Gastrocnemius medialis (tissue), 4 donors: Measurements from ENCODE around the gene SMIM13. TPM values are rescaled to one million over a fixed set of nuclear protein-coding genes. Genes with fewer than 3 reads are reported as not detected.
"Not testable (repeated sequence)": the region's sequence is repeated elsewhere in the genome, so short reads cannot be mapped to it uniquely, and the experiment has no call there.

Experiments
- ATAC-seq, 2 donors: fragments of 150-250 bp; one replicate each; pipeline ENCODE4 v1.9.1; 2016
- DNase-seq, 2 donors: peaks; one replicate each; pipeline ENCODE4 v3.0.0-alpha.2; 2019
- H3K27ac ChIP-seq, 4 donors: fragments of 200-600 bp; sonication (generic); 1 replicate in 1 of 4; 2 replicates in 3 of 4; pipeline ENCODE4 v1.5.1; 2016 to 2018; ENCODE audit warnings: mild to moderate bottlenecking in 2 of 4, moderate library complexity in 1 of 4
- H3K27me3 ChIP-seq, 3 donors: fragments of 200-600 bp; sonication (generic) in 2 of 3; 1 replicate in 1 of 3; 2 replicates in 2 of 3; pipeline versions ENCODE4 v1.5.1 to v1.6.0; 2016 to 2019; ENCODE audit warnings: mild to moderate bottlenecking in 1 of 3, moderate library complexity in 1 of 3
- H3K36me3 ChIP-seq, 2 donors: fragments of 200-600 bp; sonication (generic) in 1 of 2; one replicate each; pipeline ENCODE4 v1.5.1; 2017 to 2018
- H3K4me1 ChIP-seq, 2 donors: fragments of 200-600 bp; sonication (generic) in 1 of 2; one replicate each; pipeline ENCODE4 v1.5.1; 2016 to 2017; ENCODE audit warnings: mild to moderate bottlenecking in 2 of 2
- H3K4me3 ChIP-seq, 4 donors: fragments of 200-600 bp; sonication (generic) in 3 of 4; 1 replicate in 1 of 4; 2 replicates in 3 of 4; pipeline ENCODE4 v1.5.1; 2016 to 2019; ENCODE audit warnings: mild to moderate bottlenecking in 2 of 4
- H3K9me3 ChIP-seq, 3 donors: fragments of 200-600 bp; sonication (generic) in 2 of 3; 1 replicate in 1 of 3; 2 replicates in 2 of 3; pipeline ENCODE4 v1.5.1; 2016 to 2019
- CTCF ChIP-seq, 5 experiments: fragments of 450-650 bp in 3 of 5; fragments of 200-600 bp in 2 of 5; sonication (generic) in 2 of 5; IDR thresholded peaks in 4 of 5; conservative IDR thresholded peaks in 1 of 5; 1 replicate in 4 of 5; 2 replicates in 1 of 5; pipeline ENCODE4 v1.5.1; 2016 to 2019; ENCODE audit warnings: antibody characterized with exemption in 5 of 5, mild to moderate bottlenecking in 3 of 5, moderate library complexity in 3 of 5
- POLR2A ChIP-seq, 2 donors: fragments of 450-650 bp; IDR thresholded peaks; one replicate each; pipeline ENCODE4 v1.6.1; 2017; ENCODE audit warnings: antibody characterized with exemption in 2 of 2, mild to moderate bottlenecking in 2 of 2, moderate library complexity in 2 of 2
- in situ Hi-C, 4 donors: fragments of 200-750 bp; cut with MboI; loops; one replicate each; pipeline versions ENCODE4 v1.15.0 to v1.8.0; 2017; ENCODE audit warnings: low sequenced_read_pairs in 4 of 4
- intact Hi-C: fragments of 100-400 bp; cut with DNase I; formaldehyde crosslinking; loops from one replicate; pipeline ENCODE4 v1.15.1; 2023; ENCODE audit warnings: low total_unique reads
- total RNA-seq, 4 donors: library from RNA; depleted of rRNA; stranded (reverse); fragments of >200 nt; gene quantifications; one replicate each; pipeline versions ENCODE4 v1.1.0 to v1.2.3, GENCODE V29; 2016

Gene SMIM13
- total RNA-seq, 4 donors from 2014 or later, result 9.9 to 12.8 (median 12.3) TPM

GRCh38 chr6:11110921-11111768 lies 17.5 kb downstream of the SMIM13 start, which contains the start of gene ERVFRD-1:
Gene ERVFRD-1, minus strand, starts transcription at chr6:11111725. Its CDS starts 6,415 bp downstream, at chr6:11105310.
- no peak for TF ChIP-seq CTCF (IDR thresholded peaks at IDR 0.05 in 4 of 5, conservative IDR thresholded peaks at IDR 0.05 in 1 of 5)
- TF ChIP-seq POLR2A (IDR thresholded peaks at IDR 0.05), result no peak
- peak within 1 kb of the TSS in 1 of 4 donors; percentile 11 for H3K4me3 ChIP-seq
- no peak within 1 kb of the TSS for H3K27ac ChIP-seq
- no peaks in the 10 kb centered on the region for H3K27me3 ChIP-seq
- no peak for DNase-seq
- intact Hi-C loops (no loop called here), in situ Hi-C loops (no loop called here)
- H3K36me3 ChIP-seq, result no peaks in the 10 kb centered on the region
- no peak for ATAC-seq
- H3K4me1 ChIP-seq, result no peaks in the 10 kb centered on the region
- H3K9me3 ChIP-seq, result no peaks in the 10 kb centered on the region

- in situ Hi-C loops (no loop called here), intact Hi-C loops (no loop called here)
- TF ChIP-seq POLR2A (IDR thresholded peaks at IDR 0.05) (no peak), CTCF (IDR thresholded peaks at IDR 0.05 in 4 of 5, conservative IDR thresholded peaks at IDR 0.05 in 1 of 5) (no peak)
- Histone ChIP-seq H3K4me3 (peak overlapping the region in 1 of 4 donors; percentile 11), H3K27me3 (no peaks in the 10 kb centered on the region), H3K36me3 (no peaks in the 10 kb centered on the region), H3K9me3 (no peaks in the 10 kb centered on the region), H3K4me1 (no peaks in the 10 kb centered on the region), H3K27ac (no peak overlapping the region)
- ATAC-seq (no peak), DNase-seq (no peak)
Observed at GRCh38 chr6:11111769-11112437, 18.3 kb downstream of the SMIM13 start.

- DNase-seq (no peak), ATAC-seq (no peak)
- in situ Hi-C loops (no loop called here), intact Hi-C loops (no loop called here)
- TF ChIP-seq CTCF (IDR thresholded peaks at IDR 0.05 in 4 of 5, conservative IDR thresholded peaks at IDR 0.05 in 1 of 5) (no peak), POLR2A (IDR thresholded peaks at IDR 0.05) (no peak)
- Histone ChIP-seq H3K4me3 (no peak overlapping the region), H3K27me3 (no peaks in the 10 kb centered on the region), H3K4me1 (no peaks in the 10 kb centered on the region), H3K9me3 (no peaks in the 10 kb centered on the region), H3K27ac (no peak overlapping the region), H3K36me3 (no peaks in the 10 kb centered on the region)
Observed at GRCh38 chr6:11113038-11113437, 19.4 kb downstream of the SMIM13 start.

GRCh38 chr6:11115808-11116536 lies 22.3 kb downstream of the SMIM13 start:
- H3K27me3 ChIP-seq, DNase-seq, H3K27ac ChIP-seq, H3K36me3 ChIP-seq, H3K9me3 ChIP-seq, H3K4me3 ChIP-seq, in situ Hi-C loops, intact Hi-C loops, ATAC-seq, H3K4me1 ChIP-seq: not testable (repeated sequence)
